ENCODE results near the gene PLCL2. TPM values are rescaled to one million over a fixed set of nuclear protein-coding genes. Genes with fewer than 3 reads are reported as not detected.
"Not testable (repeated sequence)": the region's sequence is repeated elsewhere in the genome, so short reads cannot be mapped to it uniquely, and the experiment has no call there.

The PLCL2 gene
- polyA plus RNA-seq, 1 experiment, result 1.9 TPM

DNA sequence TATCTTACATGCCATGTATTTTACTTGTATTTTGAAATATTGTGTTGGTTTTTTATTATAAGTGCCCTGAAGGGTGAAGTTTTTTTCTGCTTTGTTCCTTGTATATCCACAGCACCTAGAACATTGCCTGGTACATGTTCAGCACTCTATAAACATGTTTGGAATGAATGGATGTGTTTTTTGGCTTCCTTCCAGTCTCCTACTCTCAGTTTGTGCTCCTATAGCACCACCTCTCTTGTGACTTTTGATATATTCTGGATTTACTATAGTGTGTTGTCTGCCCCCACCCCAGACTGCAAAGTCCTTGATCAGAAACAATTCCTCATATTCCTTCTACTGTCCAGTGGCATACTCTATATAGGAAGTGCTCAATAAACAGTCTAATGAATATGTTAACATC lies 60.6 kb downstream of the PLCL2 start:
- Histone ChIP-seq H3K4me3 (ENCODE audit: low read depth, low read length) (no peak overlapping the region), H3K36me3 (ENCODE audit: control insufficient read depth, insufficient read depth, low read length) (no peaks in the 10 kb centered on the region), H3K27me3 (ENCODE audit: control insufficient read depth, insufficient read depth, low read length) (no peaks in the 10 kb centered on the region)
- TF ChIP-seq, protein P1, sequence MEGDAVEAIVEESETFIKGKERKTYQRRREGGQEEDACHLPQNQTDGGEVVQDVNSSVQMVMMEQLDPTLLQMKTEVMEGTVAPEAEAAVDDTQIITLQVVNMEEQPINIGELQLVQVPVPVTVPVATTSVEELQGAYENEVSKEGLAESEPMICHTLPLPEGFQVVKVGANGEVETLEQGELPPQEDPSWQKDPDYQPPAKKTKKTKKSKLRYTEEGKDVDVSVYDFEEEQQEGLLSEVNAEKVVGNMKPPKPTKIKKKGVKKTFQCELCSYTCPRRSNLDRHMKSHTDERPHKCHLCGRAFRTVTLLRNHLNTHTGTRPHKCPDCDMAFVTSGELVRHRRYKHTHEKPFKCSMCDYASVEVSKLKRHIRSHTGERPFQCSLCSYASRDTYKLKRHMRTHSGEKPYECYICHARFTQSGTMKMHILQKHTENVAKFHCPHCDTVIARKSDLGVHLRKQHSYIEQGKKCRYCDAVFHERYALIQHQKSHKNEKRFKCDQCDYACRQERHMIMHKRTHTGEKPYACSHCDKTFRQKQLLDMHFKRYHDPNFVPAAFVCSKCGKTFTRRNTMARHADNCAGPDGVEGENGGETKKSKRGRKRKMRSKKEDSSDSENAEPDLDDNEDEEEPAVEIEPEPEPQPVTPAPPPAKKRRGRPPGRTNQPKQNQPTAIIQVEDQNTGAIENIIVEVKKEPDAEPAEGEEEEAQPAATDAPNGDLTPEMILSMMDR (IDR thresholded peaks at IDR 0.05; ENCODE audit: insufficient read depth, low read depth, low read length), result no peak
- POLR2A ChIA-PET, result no interaction called here
- no peak for DNase-seq (ENCODE audit: low read depth)
- CTCF ChIA-PET, result no interaction called here

DNA sequence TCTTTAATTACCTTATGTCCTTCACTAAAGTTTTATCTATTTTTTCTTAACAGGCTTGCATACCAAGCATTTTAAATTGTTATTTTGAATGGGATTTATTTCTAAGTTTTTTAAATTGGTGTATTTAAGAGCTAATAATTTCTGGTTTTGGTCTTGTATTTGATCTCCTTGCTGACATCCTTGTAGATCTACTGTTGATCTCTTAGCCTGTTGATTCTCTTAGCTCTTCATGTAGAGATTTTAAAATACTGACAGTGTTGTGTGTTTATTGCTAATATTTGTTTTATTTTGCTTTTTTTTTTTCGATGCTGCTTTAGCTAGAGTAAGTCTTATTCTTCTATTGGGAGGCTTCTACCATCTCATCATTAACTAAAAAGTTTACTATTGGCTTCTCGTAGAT lies 65.5 kb downstream of the PLCL2 start:
- Histone ChIP-seq H3K36me3 (ENCODE audit: control insufficient read depth, insufficient read depth, low read length) (no peaks in the 10 kb centered on the region), H3K4me3 (ENCODE audit: low read depth, low read length) (no peak overlapping the region), H3K27me3 (ENCODE audit: control insufficient read depth, insufficient read depth, low read length) (no peaks in the 10 kb centered on the region)
- ChIA-PET CTCF (no interaction called here), POLR2A (interaction anchor here (0.6 kb wide), 1 partner anchor 237 kb away, joined by 3 read pairs; no protein-coding TSS in a partner anchor)
- no peak for DNase-seq (ENCODE audit: low read depth)
- TF ChIP-seq, protein P1 (IDR thresholded peaks at IDR 0.05; ENCODE audit: insufficient read depth, low read depth, low read length), result no peak

DNA sequence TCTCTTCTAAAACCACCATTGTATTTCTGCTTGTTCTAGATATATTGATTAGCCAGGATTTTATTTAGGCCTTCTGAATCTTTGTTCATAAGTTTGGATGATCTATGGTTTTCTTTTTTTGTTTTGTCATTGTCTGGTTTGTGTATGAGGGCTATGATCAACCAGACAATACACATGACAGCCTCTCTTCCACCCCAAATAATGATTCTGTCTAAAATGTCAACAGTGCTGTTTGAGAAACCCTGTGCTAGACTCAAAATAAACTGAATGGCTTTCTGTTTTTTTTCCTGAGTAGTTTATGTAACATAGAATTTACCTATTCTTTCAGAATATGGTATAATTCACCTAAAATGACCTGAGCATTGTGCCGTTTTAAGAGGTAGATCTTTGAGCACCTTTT lies 66.1 kb downstream of the PLCL2 start:
- no peak for DNase-seq (ENCODE audit: low read depth)
- TF ChIP-seq, protein P1 (IDR thresholded peaks at IDR 0.05; ENCODE audit: insufficient read depth, low read depth, low read length), result no peak
- Histone ChIP-seq H3K27me3 (ENCODE audit: control insufficient read depth, insufficient read depth, low read length) (no peaks in the 10 kb centered on the region), H3K36me3 (ENCODE audit: control insufficient read depth, insufficient read depth, low read length) (no peaks in the 10 kb centered on the region), H3K4me3 (ENCODE audit: low read depth, low read length) (no peak overlapping the region)
- POLR2A ChIA-PET, result interaction anchor here (0.6 kb wide), 1 partner anchor 236 kb away, joined by 3 read pairs; no protein-coding TSS in a partner anchor
- CTCF ChIA-PET, result no interaction called here

DNA sequence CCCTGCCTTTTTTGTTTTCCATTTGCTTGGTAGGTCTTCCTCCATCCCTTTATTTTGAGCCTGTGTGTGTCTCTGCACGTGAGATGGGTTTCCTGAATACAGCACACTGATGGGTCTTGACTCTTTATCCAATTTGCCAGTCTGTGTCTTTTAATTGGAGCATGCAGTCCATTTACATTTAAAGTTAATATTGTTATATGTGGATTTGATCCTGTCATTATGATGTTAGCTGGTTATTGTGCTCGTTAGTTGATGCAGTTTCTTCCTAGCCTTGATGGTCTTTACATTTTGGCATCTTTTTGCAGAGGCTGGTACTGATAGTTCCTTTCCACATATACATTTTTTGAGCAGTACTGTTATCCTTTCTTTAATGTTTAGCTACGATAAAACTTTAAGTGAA lies 73.1 kb downstream of the PLCL2 start:
- CTCF ChIA-PET; H3K4me3 ChIP-seq (ENCODE audit: low read depth, low read length); DNase-seq (ENCODE audit: low read depth); H3K36me3 ChIP-seq (ENCODE audit: control insufficient read depth, insufficient read depth, low read length); H3K27me3 ChIP-seq (ENCODE audit: control insufficient read depth, insufficient read depth, low read length); POLR2A ChIA-PET: not testable (repeated sequence)

DNA sequence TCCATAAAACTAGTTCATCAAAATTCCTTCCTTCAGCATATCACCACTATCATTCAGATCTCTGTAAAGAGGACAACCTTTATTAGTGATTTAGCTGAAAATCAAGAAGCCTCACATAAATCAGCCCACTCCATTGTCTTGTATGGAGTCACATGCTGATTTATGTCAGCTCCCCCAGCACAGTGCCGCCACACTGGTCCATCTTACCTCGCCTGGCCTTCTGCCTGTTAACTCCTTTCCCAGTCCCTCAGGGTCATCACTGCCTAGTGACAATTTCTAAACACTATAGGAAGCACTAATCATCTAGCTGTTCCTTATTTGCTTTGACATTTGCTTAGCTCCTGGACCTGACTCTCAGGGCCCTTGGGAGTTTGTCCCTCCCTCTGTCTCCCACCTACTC lies 75.4 kb downstream of the PLCL2 start:
- TF ChIP-seq, protein P1 (IDR thresholded peaks at IDR 0.05; ENCODE audit: insufficient read depth, low read depth, low read length), result no peak
- Histone ChIP-seq H3K27me3 (ENCODE audit: control insufficient read depth, insufficient read depth, low read length) (no peaks in the 10 kb centered on the region; the same call in 1 of the 2 replicates), H3K36me3 (ENCODE audit: control insufficient read depth, insufficient read depth, low read length) (no peaks in the 10 kb centered on the region), H3K4me3 (ENCODE audit: low read depth, low read length) (no peak overlapping the region)
- DNase-seq (ENCODE audit: low read depth), result no peak
- ChIA-PET POLR2A (no interaction called here), CTCF (interaction anchor here (1.3 kb wide), 1 partner anchor 16 kb away, joined by 3 read pairs; no protein-coding TSS in a partner anchor)

DNA sequence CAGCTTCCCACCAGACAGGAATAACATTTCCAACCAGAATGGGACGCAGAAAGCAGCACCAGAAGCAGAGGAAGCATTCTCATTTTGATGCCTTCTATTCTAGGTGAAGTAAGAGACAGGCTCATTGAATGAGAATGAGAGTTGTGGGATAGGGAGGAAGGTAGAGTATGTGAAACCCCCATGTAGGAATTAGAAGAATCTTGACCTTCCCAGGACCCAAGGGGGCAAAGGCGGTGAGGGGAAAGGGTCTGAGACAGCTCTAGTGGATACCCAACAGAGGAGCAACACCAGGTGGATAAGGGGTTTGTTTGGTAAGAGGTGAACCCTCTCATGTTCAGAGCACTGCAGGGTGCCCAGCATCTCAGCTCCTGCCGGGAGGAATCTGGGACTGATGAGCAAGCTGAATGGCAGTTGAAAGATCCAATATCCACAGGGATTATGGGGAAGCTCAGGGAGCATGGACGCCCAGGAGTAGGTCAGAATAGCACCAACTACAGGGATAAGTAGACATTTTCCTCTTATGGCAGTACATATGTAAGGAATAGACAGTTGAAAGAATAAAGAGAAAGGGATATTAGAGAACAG lies 77.0 kb downstream of the PLCL2 start:
- ChIA-PET CTCF (no interaction called here), POLR2A (no interaction called here)
- no peak for DNase-seq (ENCODE audit: low read depth)
- TF ChIP-seq, protein P1 (IDR thresholded peaks at IDR 0.05; ENCODE audit: insufficient read depth, low read depth, low read length), result no peak
- H3K4me3 ChIP-seq (ENCODE audit: low read depth, low read length), result no peak overlapping the region
- H3K36me3 ChIP-seq (ENCODE audit: control insufficient read depth, insufficient read depth, low read length), result no peaks in the 10 kb centered on the region
- H3K27me3 ChIP-seq (ENCODE audit: control insufficient read depth, insufficient read depth, low read length), result no peaks in the 10 kb centered on the region; the same call in 1 of the 2 replicates
